CD4-positive, alpha-beta T cell (primary cell): ENCODE results near the gene CAPZB. TPM values are rescaled to one million over a fixed set of nuclear protein-coding genes. Genes with fewer than 3 reads are reported as not detected.
A peak's percentile ranks its signal among the peaks of the same experiment; 100 is the strongest.

Experiments
- ATAC-seq: fragments of 200-7000 bp; cut with Tn5 transposase; one replicate; pipeline ENCODE4 v1.10.0; 2022; ENCODE audit warnings: mild to moderate bottlenecking; ENCODE audit not compliant: poor library complexity
- CTCF ChIA-PET: fragments of 350-600 bp; sonication (Branson Sonifier 250); formaldehyde crosslinking; loops from one replicate; lab custom pipeline; 2021; ENCODE audit warnings: antibody characterized with exemption, inconsistent platforms; lab: Charles Lee
- POLR2A ChIA-PET: fragments of 350-600 bp; sonication (Branson Sonifier 250); formaldehyde crosslinking; loops from one replicate; lab custom pipeline; 2021; ENCODE audit warnings: antibody characterized with exemption, inconsistent platforms; lab: Charles Lee
- DNase-seq, 14 experiments: peaks; one replicate each; pipeline ENCODE4 v3.0.0-alpha.2; 2013 to 2020; ENCODE audit warnings: mixed read lengths in 2 of 14
- H3K27ac ChIP-seq, 2 donors: one replicate each; pipeline versions ENCODE4 v1.5.1 to v1.7.0; 2013; ENCODE audit warnings: low read length in 2 of 2, low read depth in 1 of 2, mild to moderate bottlenecking in 1 of 2
- H3K27me3 ChIP-seq, 2 experiments: 1 replicate in 1 of 2; 2 replicates in 1 of 2; pipeline versions ENCODE4 v1.6.1 to v1.7.0; 2013; ENCODE audit warnings: low read length in 2 of 2, control low read depth in 1 of 2, mild to moderate bottlenecking in 1 of 2, moderate library complexity in 1 of 2; ENCODE audit not compliant: insufficient read depth in 2 of 2, control insufficient read depth in 1 of 2
- H3K36me3 ChIP-seq: one replicate; pipeline ENCODE4 v1.6.1; 2013; ENCODE audit warnings: low read length, control low read depth; ENCODE audit not compliant: insufficient read depth
- H3K4me1 ChIP-seq: one replicate; pipeline ENCODE4 v1.6.1; 2013; ENCODE audit warnings: low read length, control low read depth; ENCODE audit not compliant: insufficient read depth
- H3K4me3 ChIP-seq: one replicate; pipeline ENCODE4 v1.5.1; 2013; ENCODE audit warnings: mild to moderate bottlenecking, low read length, moderate library complexity
- H3K9me3 ChIP-seq, 2 experiments: 1 replicate in 1 of 2; 2 replicates in 1 of 2; pipeline versions ENCODE4 v1.6.1 to v1.7.0; 2013; ENCODE audit warnings: low read length in 2 of 2, mild to moderate bottlenecking in 2 of 2, control low read depth in 1 of 2, moderate library complexity in 1 of 2; ENCODE audit not compliant: control insufficient read depth in 1 of 2, insufficient read depth in 1 of 2
- H3K27ac Mint-ChIP-seq: one replicate; pipeline ENCODE4 v1.8.0; 2020; ENCODE audit warnings: mixed read lengths
- H3K27me3 Mint-ChIP-seq: one replicate; pipeline ENCODE4 v1.8.0; 2021; ENCODE audit warnings: mixed read lengths
- H3K36me3 Mint-ChIP-seq: one replicate; pipeline ENCODE4 v1.8.0; 2021; ENCODE audit warnings: low read depth, mixed read lengths
- H3K4me1 Mint-ChIP-seq: one replicate; pipeline ENCODE4 v1.8.0; 2021; ENCODE audit warnings: low read depth, mixed read lengths
- H3K4me3 Mint-ChIP-seq: one replicate; pipeline ENCODE4 v1.8.0; 2020; ENCODE audit warnings: mild to moderate bottlenecking, mixed read lengths
- H3K9me3 Mint-ChIP-seq: one replicate; pipeline ENCODE4 v1.8.0; 2020; ENCODE audit warnings: mixed read lengths
- intact Hi-C, 2 experiments: fragments of 100-400 bp; cut with DNase I in 1 of 2; cut with micrococcal nuclease in 1 of 2; formaldehyde crosslinking; loops; one replicate each; pipeline versions ENCODE4 v1.15.1 to v1.9.0; 2023 to 2025; cut with DNase I, micrococcal nuclease
- total RNA-seq, 174 experiments: library from RNA in 2 of 174; stranded (reverse) in 2 of 174; gene quantifications; one replicate each; pipeline ENCODE4 v1.2.3 and lab custom pipeline; 2021 to 2026
- TF ChIP-seq, protein P1 (sequence below): fragments of 200-600 bp; IDR thresholded peaks from one replicate; pipeline ENCODE4 v1.8.0; 2022; ENCODE audit warnings: antibody characterized with exemption, mild to moderate bottlenecking

CAPZB gene
- total RNA-seq, 2 experiments from 2014 or later, result 168 to 173 TPM

DNA sequence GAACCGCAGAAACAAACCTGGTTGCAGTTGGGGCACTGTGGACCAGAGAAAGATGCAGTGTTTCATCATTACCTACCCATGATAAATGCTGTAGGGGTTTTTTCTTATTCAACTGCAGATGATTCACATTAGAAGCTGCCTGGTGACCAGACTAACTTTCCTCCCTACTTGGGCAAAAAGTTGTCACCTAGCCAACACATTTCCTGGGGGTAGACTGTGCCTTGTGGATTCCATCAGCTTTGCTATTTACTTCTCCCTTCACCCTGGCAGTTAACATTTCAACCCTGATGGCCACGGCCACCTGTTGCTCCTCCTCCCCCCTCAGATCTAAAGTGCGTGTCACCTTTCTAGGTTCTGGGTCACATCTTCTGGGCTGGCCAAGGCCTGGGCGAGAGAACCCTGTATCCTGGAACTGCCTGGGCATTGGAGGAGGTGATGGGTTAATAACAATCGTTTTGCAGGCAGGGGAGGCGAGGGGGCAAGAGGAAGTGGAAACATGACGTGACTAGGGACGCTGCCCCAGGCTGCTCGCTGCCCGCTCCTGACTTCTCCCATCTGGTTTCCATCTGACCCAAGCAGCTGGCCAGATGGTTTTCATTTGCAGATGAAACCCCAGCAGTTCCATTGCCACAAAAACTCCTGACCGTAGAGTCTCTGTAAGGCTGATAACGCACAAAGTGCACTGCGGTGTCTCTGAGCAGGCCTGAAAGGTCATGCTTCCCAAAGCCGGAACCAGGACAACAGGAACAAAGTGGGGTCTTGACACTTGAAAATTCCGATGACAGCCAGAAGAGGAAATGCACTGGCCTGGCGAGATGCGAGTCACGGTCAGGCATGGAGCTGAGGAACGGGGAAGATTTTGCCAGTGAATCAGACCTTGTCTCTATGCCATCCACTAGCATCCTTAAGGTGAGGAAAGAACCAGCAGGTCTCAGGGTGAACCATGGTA, 36.6 kb downstream of the CAPZB start:
- peaks cover 59% of the 10 kb centered on the region for H3K36me3 Mint-ChIP-seq
- CTCF ChIA-PET, result interaction anchor here (0.6 to 2.3 kb wide), 6 partner anchors 17 to 449 kb away, joined by 3 to 10 read pairs (median 5); partner anchors contain the start of gene CAPZB
- DNase-seq (peak in 3 of 14 experiments; percentile 19 to 55 (median 47)), ATAC-seq (no peak)
- H3K4me3 ChIP-seq, result no peak overlapping the region
- H3K36me3 ChIP-seq, result peaks cover 23% of the 10 kb centered on the region
- peaks cover 78% of the 10 kb centered on the region for H3K4me1 ChIP-seq
- H3K9me3 Mint-ChIP-seq, result no peaks in the 10 kb centered on the region
- H3K27me3 ChIP-seq, result no peaks in the 10 kb centered on the region
- no peaks in the 10 kb centered on the region for H3K27me3 Mint-ChIP-seq
- peak overlapping the region; percentile 89 for H3K27ac Mint-ChIP-seq
- POLR2A ChIA-PET, result interaction anchor here (0.9 to 1.5 kb wide), 3 partner anchors 14 to 37 kb away, joined by 3 read pairs; partner anchors contain the start of gene CAPZB
- H3K4me3 Mint-ChIP-seq, result peak overlapping the region; percentile 54
- H3K27ac ChIP-seq, result no peak overlapping the region
- TF ChIP-seq, protein P1, sequence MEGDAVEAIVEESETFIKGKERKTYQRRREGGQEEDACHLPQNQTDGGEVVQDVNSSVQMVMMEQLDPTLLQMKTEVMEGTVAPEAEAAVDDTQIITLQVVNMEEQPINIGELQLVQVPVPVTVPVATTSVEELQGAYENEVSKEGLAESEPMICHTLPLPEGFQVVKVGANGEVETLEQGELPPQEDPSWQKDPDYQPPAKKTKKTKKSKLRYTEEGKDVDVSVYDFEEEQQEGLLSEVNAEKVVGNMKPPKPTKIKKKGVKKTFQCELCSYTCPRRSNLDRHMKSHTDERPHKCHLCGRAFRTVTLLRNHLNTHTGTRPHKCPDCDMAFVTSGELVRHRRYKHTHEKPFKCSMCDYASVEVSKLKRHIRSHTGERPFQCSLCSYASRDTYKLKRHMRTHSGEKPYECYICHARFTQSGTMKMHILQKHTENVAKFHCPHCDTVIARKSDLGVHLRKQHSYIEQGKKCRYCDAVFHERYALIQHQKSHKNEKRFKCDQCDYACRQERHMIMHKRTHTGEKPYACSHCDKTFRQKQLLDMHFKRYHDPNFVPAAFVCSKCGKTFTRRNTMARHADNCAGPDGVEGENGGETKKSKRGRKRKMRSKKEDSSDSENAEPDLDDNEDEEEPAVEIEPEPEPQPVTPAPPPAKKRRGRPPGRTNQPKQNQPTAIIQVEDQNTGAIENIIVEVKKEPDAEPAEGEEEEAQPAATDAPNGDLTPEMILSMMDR, result no peak
- H3K4me1 Mint-ChIP-seq, result peaks cover 88% of the 10 kb centered on the region
- H3K9me3 ChIP-seq, result no peaks in the 10 kb centered on the region
- intact Hi-C loops, result loop anchor here in 1 of 2 experiments (5.0 kb wide), 1 partner anchor 39 kb away; the partner anchor contains the start of gene CAPZB

DNA sequence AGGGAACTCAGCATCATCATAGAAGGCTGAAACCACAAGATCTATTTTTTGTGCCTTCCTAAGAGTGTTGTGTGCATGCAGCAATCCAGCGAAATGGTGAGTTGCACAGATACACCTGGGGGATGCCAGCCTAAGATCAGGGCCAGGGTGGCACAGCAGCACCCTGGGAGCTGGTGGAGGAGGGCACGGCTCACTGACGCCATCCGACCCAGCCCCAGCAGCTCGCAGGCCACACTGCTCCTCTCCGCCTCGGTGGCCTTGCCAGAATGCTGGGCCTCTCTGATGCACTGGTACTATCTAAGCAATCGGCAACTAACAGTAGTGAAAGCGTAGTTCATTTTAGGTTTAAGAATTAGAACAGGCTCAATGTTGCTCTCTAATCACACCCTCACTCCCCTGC, 37.8 kb downstream of the CAPZB start:
- Mint-ChIP-seq H3K36me3 (peaks cover 59% of the 10 kb centered on the region), H3K4me3 (no peak overlapping the region), H3K9me3 (no peaks in the 10 kb centered on the region), H3K27me3 (no peaks in the 10 kb centered on the region), H3K4me1 (peaks cover 93% of the 10 kb centered on the region), H3K27ac (peak overlapping the region; percentile 89)
- Histone ChIP-seq H3K4me3 (no peak overlapping the region), H3K27me3 (no peaks in the 10 kb centered on the region), H3K9me3 (no peaks in the 10 kb centered on the region), H3K36me3 (peaks cover 21% of the 10 kb centered on the region), H3K27ac (peak overlapping the region in 1 of 2 donors; percentile 22), H3K4me1 (peaks cover 77% of the 10 kb centered on the region)
- TF ChIP-seq, protein P1, result no peak
- intact Hi-C loops, result loop anchor here in 1 of 2 experiments (5.0 kb wide), 1 partner anchor 40 kb away; the partner anchor contains the start of gene CAPZB
- ATAC-seq (no peak), DNase-seq (no peak)
- ChIA-PET CTCF (interaction anchor here (0.6 to 2.3 kb wide), 5 partner anchors 18 to 135 kb away, joined by 3 to 10 read pairs (median 7); partner anchors contain the start of gene CAPZB), POLR2A (interaction anchor here (0.6 to 1.5 kb wide), 4 partner anchors 11 to 149 kb away, joined by 3 to 4 read pairs (median 3); a partner anchor contains a TSS)
